ENCODE results near the gene ST6GAL1. TPM values are rescaled to one million over a fixed set of nuclear protein-coding genes. Genes with fewer than 3 reads are reported as not detected.
A peak's percentile ranks its signal among the peaks of the same experiment; 100 is the strongest.

The ST6GAL1 gene
- polyA plus RNA-seq, 3 donors, result 19.0 to 24.4 (median 20.5) TPM

GRCh38 chr3:186960347-186960746 is 30.0 kb downstream of the ST6GAL1 start:
- H3K79me2 ChIP-seq (ENCODE audit: insufficient read depth, low read length), result peaks cover 38% of the 10 kb centered on the region
- peaks cover 21% of the 10 kb centered on the region for H3K4me1 Mint-ChIP-seq

GRCh38 chr3:186962445-186962844 is 32.1 kb downstream of the ST6GAL1 start:
- Histone ChIP-seq H2AFZ (ENCODE audit: insufficient read depth, low read depth, low read length, poor library complexity, severe bottlenecking) (no peak overlapping the region), H3K9me3 (replicated peaks in 1 of 2; ENCODE audit: control insufficient read depth in 1 of 2, insufficient read depth in 1 of 2, low read length in 2 of 2) (no peaks in the 10 kb centered on the region), H3K4me2 (replicated peaks; ENCODE audit: extremely low read depth, low read length, poor library complexity, severe bottlenecking) (no peak overlapping the region), H3K27me3 (ENCODE audit: control insufficient read depth in 2 of 2, insufficient read depth in 2 of 2, low read length in 2 of 2) (no peaks in the 10 kb centered on the region), H3K9ac (ENCODE audit: insufficient read depth, low read length, poor library complexity, severe bottlenecking) (no peak overlapping the region), H3K27ac (ENCODE audit: low read depth in 1 of 2, low read length in 2 of 2) (no peak overlapping the region), H3K4me1 (ENCODE audit: control insufficient read depth in 1 of 2, insufficient read depth in 2 of 2, low read length in 2 of 2) (peaks cover 10 to 20% of the 10 kb centered on the region in 2 donors), H3K79me2 (ENCODE audit: insufficient read depth, low read length) (peaks cover 20% of the 10 kb centered on the region), H3K4me3 (replicated peaks in 1 of 3; ENCODE audit: low read depth in 2 of 3, low read length in 3 of 3) (no peak overlapping the region), H4K20me1 (ENCODE audit: insufficient read depth, low read length) (peaks cover 5% of the 10 kb centered on the region), H3K36me3 (replicated peaks in 1 of 2; ENCODE audit: control insufficient read depth in 1 of 2, insufficient read depth in 2 of 2, low read length in 2 of 2) (peaks cover 20 to 42% of the 10 kb centered on the region in 2 donors)
- intact Hi-C loops (cut with micrococcal nuclease), result no loop called here
- WGBS (ENCODE audit: insufficient coverage), result no CpG with 5 or more reads among the region's 1 CpG
- no peak for TF ChIP-seq CTCF (IDR thresholded peaks at IDR 0.05)
- Mint-ChIP-seq H3K27ac (no peak overlapping the region), H3K4me3 (no peak overlapping the region), H3K4me1 (peaks cover 24% of the 10 kb centered on the region), H3K27me3 (ENCODE audit: low read depth in 3 of 3) (peaks cover 0 to 2% (median 0%) of the 10 kb centered on the region in 3 donors), H3K36me3 (peaks cover 28 to 47% of the 10 kb centered on the region in 2 donors), H3K9me3 (peaks cover 0 to 2% (median 0%) of the 10 kb centered on the region in 7 donors)
- no peak for DNase-seq

More at GRCh38 chr3:186960347-186960746, 30.0 kb downstream of the ST6GAL1 start:
- H3K9me3 Mint-ChIP-seq, result peaks cover 0 to 2% (median 0%) of the 10 kb centered on the region in 7 donors
- no peak overlapping the region for H3K4me2 ChIP-seq (replicated peaks; ENCODE audit: extremely low read depth, low read length, poor library complexity, severe bottlenecking)
- H3K27ac Mint-ChIP-seq, result peak overlapping the region in 5 of 7 donors; percentile 15 to 64 (median 23)
- peaks cover 5% of the 10 kb centered on the region for H4K20me1 ChIP-seq (ENCODE audit: insufficient read depth, low read length)
- no peaks in the 10 kb centered on the region for H3K27me3 Mint-ChIP-seq (ENCODE audit: low read depth in 3 of 3)
- peaks cover 15 to 29% of the 10 kb centered on the region in 2 donors for H3K36me3 ChIP-seq (replicated peaks in 1 of 2; ENCODE audit: control insufficient read depth in 1 of 2, insufficient read depth in 2 of 2, low read length in 2 of 2)
- peaks cover 8 to 16% of the 10 kb centered on the region in 2 donors for H3K4me1 ChIP-seq (ENCODE audit: control insufficient read depth in 1 of 2, insufficient read depth in 2 of 2, low read length in 2 of 2)
- no peaks in the 10 kb centered on the region for H3K9me3 ChIP-seq (replicated peaks in 1 of 2; ENCODE audit: control insufficient read depth in 1 of 2, insufficient read depth in 1 of 2, low read length in 2 of 2)
- intact Hi-C loops (cut with micrococcal nuclease), result no loop called here
- no peak for DNase-seq
- H3K9ac ChIP-seq (ENCODE audit: insufficient read depth, low read length, poor library complexity, severe bottlenecking), result no peak overlapping the region
- H3K4me3 Mint-ChIP-seq, result peak overlapping the region in 1 of 2 donors; percentile 22
- 42% methylated on average over 2 of the region's 4 CpGs for WGBS (ENCODE audit: insufficient coverage)
- no peak overlapping the region for H2AFZ ChIP-seq (ENCODE audit: insufficient read depth, low read depth, low read length, poor library complexity, severe bottlenecking)
- TF ChIP-seq CTCF (IDR thresholded peaks at IDR 0.05), result no peak
- peak overlapping the region; percentile 37 for H3K27ac ChIP-seq (ENCODE audit: low read depth in 1 of 2, low read length in 2 of 2)
- peaks cover 32 to 42% of the 10 kb centered on the region in 2 donors for H3K36me3 Mint-ChIP-seq
- no peaks in the 10 kb centered on the region for H3K27me3 ChIP-seq (ENCODE audit: control insufficient read depth in 2 of 2, insufficient read depth in 2 of 2, low read length in 2 of 2)
- H3K4me3 ChIP-seq (replicated peaks in 1 of 3; ENCODE audit: low read depth in 2 of 3, low read length in 3 of 3), result no peak overlapping the region
